HG03196 (cell line): ENCODE data around the gene CPNE6.
"Not testable (repeated sequence)": the region's sequence is repeated elsewhere in the genome, so short reads cannot be mapped to it uniquely, and the experiment has no call there.

ENCODE experiments used
- ATAC-seq: cut with Tn5 transposase; IDR thresholded peaks from one replicate; pipeline ENCODE4 v1.9.1; 2021; ENCODE audit not compliant: unreplicated experiment

The CPNE6 gene

GRCh38 chr14:24102357-24103048, 31.1 kb downstream of the CPNE6 start:
- ATAC-seq, result no peak

GRCh38 chr14:24103451-24103850, 32.1 kb downstream of the CPNE6 start:
- ATAC-seq, result no peak

GRCh38 chr14:24105609-24106239, 34.4 kb downstream of the CPNE6 start:
- not testable (repeated sequence) for ATAC-seq

DNA sequence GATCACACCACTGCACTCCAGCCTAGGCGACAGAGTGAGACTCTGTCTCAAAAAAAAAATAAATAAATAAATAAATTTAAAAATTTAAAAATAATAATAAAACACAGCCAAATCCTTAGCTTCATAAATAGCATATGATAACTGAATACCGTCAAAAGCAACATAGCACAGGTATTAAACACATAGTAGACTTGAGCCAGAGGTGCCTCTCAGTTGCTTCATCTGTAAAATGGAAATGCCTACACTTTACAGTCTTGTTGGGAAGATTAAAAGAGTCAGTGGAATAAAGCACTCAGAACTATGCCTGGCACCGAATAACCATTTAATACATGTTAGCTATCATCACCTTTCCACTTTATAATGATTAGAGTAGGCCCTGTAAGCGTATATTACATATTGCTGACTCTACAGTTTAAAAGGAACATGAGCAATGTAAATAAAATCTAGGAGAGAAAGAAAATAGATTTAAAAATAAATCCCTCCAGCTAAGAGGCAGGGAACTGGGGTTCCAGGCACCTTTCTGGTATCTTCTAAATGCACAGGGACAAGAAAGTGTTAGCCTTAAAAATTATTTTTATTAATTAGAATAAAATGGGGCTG, 35.4 kb downstream of the CPNE6 start:
- no peak for ATAC-seq

- ATAC-seq, result no peak
These were observed 37.0 kb downstream of the CPNE6 start for GRCh38 chr14:24108336-24108874.

DNA sequence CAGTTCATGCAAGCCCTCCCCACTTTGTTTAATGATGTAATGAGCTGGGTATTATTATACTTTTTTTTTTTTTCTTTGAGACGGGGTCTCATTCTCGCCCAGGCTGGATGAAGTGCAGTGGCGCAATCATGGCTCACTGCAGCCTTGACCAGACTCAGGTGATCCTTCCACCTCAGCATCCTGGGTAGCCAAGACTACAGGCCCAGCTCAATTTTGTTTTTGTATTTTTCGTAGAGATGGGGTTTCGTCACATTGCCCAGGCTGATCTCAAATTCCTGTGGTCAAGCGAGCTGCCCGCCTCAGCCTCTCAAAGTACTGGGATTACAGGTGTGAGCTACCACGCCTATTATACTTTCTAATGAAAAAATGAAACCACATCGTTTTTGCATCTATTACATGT, 38.7 kb downstream of the CPNE6 start:
- ATAC-seq, result no peak

- no peak for ATAC-seq
These were observed 39.2 kb downstream of the CPNE6 start for GRCh38 chr14:24110523-24110922.

DNA sequence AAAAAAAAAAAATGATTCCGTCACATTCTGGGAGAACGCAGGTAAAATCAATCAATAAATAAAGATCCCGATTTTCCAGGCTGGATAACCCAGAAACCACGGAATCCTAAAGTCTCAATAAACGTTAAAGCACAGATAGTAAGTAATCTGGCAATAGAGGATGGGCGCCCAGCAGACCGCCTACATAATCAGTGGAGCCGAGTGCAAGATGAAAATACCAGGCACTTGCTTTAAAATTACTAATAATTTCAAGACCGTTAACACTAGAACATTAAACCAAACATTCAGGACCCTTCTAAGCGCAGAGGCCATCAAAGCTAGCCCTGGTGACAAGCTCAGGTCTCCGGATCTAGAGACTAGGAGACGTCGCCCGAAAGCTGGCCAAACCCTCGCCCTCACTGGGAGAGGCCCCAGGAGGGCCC, 42.0 kb downstream of the CPNE6 start:
- no peak for ATAC-seq

DNA sequence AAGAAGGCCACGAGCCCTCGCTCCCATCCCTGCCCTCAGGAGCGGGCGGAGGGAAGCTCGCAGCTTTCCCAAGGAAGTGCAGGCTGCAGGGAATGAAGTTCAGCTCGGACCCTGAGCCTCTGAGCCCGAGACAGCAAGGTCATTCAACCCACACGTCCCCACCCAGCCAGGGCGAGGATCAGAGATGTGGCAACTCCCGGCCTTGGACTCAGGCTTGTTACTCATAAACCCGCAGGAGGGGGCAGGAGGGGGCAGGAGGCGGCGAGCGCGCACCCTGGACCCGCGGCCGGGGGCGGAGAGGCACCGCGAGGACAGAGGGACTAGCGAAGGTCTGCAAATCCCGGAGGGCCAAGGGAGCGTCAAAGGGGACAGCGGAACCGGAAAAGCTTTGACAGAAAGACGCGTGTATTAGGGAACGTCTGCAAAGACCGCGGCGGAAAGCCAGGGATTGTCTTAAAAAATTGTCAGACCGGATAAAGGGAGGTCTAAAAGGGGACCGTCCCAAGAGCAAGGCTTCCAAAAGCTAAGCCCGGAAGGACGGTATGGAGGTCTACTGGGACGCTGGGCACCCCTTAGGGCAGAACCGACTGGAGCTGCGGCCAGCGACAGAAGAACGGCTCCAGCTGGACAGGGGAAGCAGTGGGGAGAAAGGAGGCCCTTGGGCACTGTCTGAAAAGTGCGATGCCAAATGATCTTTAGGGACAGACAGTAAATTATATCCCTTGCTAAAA, 42.6 kb downstream of the CPNE6 start:
- ATAC-seq, result peak; percentile 34

- peak; percentile 80 for ATAC-seq
These were observed 43.4 kb downstream of the CPNE6 start, which contains the start of the genes DCAF11 and NRL for GRCh38 chr14:24114532-24115421. TSS of gene DCAF11 (plus strand) at chr14:24114777. CDS start at chr14:24115595, 818 bp downstream. TSS of gene NRL (minus strand) at chr14:24114949. CDS start at chr14:24082848, 32,101 bp downstream.

DNA sequence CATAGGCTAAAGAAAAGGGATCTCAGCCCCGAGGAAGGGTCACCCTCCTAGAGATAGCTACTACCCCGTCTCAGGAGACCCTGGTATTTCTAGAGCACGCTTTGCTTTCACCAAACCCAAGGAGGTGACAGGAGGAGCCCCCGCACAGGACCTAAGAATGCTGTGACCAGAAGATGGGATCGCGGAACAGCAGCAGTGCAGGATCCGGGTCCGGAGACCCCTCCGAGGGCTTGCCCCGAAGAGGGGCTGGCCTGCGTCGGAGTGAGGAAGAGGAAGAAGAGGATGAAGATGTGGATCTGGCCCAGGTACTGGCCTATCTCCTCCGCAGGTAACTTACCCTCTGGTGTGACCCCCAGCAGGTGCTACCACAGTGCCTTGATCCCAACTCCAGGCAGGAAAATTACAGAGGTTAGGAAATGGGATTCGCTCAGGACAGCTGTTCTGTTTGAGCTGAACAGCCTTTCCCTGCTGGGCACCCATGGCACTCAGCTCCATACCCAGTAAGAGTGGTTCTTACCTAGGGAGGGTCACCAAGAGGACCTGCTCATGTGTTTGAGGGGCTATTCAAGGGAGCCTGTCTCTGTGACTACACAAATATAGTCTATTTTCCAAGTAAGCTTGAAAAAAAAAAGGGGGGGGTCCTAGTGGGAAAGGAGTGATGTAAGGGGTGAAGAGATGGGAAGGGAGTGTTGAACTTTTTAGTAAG, 44.2 kb downstream of the CPNE6 start:
- no peak for ATAC-seq

- no peak for ATAC-seq
These were observed 44.9 kb downstream of the CPNE6 start for GRCh38 chr14:24116128-24116814.

DNA sequence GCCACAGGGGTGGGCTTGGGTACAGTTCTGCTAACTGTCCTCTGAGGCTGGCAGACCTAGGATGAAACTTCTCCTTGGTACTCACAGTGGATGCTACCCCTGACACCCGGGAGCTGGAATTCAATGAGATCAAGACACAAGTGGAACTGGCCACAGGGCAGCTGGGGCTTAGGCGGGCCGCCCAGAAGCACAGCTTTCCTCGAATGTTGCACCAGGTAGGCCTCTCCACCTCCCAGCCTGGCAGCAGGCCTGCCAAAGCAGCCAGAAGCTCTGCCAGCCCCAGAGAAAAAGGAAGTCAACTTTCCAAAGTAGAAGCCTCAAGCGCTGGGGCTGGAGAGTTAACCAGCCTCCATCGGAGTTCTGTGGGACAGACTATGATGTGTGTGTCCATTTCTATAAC, 45.8 kb downstream of the CPNE6 start:
- ATAC-seq, result no peak

GRCh38 chr14:24119691-24120090, 48.3 kb downstream of the CPNE6 start:
- ATAC-seq, result no peak

GRCh38 chr14:24121210-24121609, 49.8 kb downstream of the CPNE6 start:
- no peak for ATAC-seq

DNA sequence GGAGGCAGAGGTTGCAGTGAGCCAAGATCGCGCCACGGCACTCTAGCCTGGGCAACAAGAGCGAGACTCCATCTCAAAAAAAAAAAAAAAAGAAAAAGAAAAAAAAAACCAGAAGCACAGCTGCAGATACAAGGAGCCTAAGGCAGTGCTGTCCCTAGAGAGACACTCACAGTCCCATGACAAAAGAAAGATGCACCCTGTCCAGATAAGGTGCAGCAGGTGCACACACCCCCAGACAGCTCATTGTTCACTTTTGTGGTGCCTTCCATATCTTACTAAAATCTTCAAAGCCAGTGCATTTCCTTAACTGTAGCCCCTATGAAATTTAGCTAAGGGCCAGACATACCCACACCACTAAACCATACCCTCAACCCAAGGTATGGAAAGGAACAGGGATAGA, 51.1 kb downstream of the CPNE6 start:
- ATAC-seq, result no peak

- ATAC-seq, result no peak
These were observed 51.5 kb downstream of the CPNE6 start for GRCh38 chr14:24122898-24123297.

DNA sequence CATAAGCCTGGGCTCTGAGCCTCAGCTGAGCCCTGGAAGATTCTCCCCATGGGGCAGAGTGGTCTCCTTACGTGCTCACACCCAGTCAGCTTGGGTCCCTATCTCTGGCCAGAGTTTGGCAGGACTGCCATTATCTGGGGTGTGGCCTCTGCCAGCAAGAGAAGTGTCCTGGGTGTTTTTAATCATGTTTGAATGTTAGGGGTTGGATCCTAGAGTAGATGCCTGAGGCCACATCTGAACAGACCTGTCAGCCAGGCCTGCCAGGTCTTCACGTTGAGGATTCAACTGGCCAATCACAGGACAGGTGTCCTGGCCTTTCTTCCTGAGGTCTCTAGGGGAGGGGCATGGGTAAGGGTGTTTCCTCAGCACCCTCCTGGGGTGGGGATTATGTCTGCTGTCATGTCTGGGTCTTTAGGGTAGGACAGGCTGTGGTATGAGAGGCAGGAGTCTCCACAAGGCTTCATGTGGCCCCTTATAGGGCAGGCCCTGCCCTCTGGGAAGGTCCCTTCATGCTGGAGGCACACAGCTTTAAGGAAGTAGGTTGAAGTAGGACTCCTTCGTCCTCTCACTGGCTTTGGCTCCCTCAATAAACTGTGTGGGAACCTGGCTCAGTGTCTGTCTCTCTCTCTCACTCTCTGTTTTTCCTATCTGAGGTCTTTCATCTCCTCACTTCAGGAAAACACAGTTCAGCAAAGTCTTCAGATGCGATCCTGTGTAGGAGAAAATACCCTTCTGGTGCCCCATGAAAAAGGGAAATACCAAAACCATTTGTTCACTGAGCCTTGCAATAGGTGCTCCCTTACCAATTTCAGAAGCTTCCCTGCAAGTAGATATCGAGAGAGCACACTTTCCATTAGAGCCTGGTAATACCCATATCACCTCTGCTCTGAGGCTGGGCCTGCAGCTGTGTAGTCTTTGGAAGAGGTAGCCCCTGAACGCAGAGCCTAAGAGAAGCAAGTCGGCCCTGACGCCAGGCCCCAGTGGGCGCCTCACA, 52.4 kb downstream of the CPNE6 start:
- ATAC-seq, result peak; percentile 45
